ENCODE measurements around the gene SMIM45.
A peak's percentile ranks its signal among the peaks of the same experiment; 100 is the strongest.

SMIM45 gene

DNA sequence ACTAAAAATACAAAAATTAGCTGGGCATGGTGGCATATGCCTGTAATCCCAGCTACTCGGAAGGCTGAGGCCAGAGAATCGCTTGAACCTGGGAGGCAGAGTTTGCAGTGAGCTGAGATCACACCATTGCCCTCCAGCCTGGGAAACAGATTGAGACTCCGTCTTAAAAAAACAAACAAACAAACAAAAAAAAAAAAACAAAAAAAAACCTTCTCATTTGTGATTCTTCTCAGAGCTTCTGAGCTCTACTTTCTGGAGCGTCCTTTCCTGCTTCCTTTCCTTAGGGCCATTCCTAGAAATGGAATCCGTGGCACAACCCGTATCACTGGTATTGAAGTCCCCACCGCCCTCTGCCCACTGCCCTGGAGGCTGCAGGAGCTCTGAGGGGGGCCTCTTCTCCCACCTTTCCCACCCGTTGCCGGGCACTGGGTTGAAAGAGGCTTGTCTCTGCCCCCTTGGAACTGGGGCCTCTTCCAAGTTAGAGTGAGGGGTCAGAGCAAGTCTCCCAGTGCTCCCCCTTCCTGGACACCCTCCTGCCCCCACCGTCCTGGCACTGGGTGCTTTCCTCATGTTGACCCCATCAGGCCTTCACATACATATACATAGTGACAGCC lies 35.1 kb upstream of the SMIM45 start:
- H3K9me3 ChIP-seq (ENCODE audit: control insufficient read depth in 1 of 2, low read length in 2 of 2), result no peaks in the 10 kb centered on the region
- H3K9ac ChIP-seq (ENCODE audit: low read depth in 1 of 2, low read length in 2 of 2), result no peak overlapping the region
- H3K27me3 ChIP-seq (ENCODE audit: control insufficient read depth in 1 of 2, insufficient read depth in 2 of 2, low read length in 2 of 2), result peaks cover 42 to 50% of the 10 kb centered on the region in 2 donors
- no peaks in the 10 kb centered on the region for H3K36me3 ChIP-seq (ENCODE audit: control insufficient read depth in 1 of 2, insufficient read depth in 2 of 2, low read length in 2 of 2)
- H3K4me3 ChIP-seq (ENCODE audit: low read depth in 1 of 2, low read length in 2 of 2), result no peak overlapping the region
- H3K4me1 ChIP-seq (ENCODE audit: control insufficient read depth in 1 of 2, insufficient read depth in 2 of 2, low read length in 2 of 2), result peaks cover 21 to 22% of the 10 kb centered on the region in 2 donors
- no peak overlapping the region for H3K27ac ChIP-seq (ENCODE audit: low read depth, low read length)

GRCh38 chr22:41917375-41917902 lies 34.5 kb upstream of the SMIM45 start:
- no peak overlapping the region for H3K27ac ChIP-seq (ENCODE audit: low read depth, low read length)
- no peak overlapping the region for H3K9ac ChIP-seq (ENCODE audit: low read depth in 1 of 2, low read length in 2 of 2)
- H3K27me3 ChIP-seq (ENCODE audit: control insufficient read depth in 1 of 2, insufficient read depth in 2 of 2, low read length in 2 of 2), result peaks cover 36 to 44% of the 10 kb centered on the region in 2 donors
- no peak overlapping the region for H3K4me3 ChIP-seq (ENCODE audit: low read depth in 1 of 2, low read length in 2 of 2)
- H3K9me3 ChIP-seq (ENCODE audit: control insufficient read depth in 1 of 2, low read length in 2 of 2), result no peaks in the 10 kb centered on the region
- no peaks in the 10 kb centered on the region for H3K36me3 ChIP-seq (ENCODE audit: control insufficient read depth in 1 of 2, insufficient read depth in 2 of 2, low read length in 2 of 2)
- H3K4me1 ChIP-seq (ENCODE audit: control insufficient read depth in 1 of 2, insufficient read depth in 2 of 2, low read length in 2 of 2), result peaks cover 21 to 22% of the 10 kb centered on the region in 2 donors

GRCh38 chr22:41917903-41918791 lies 33.8 kb upstream of the SMIM45 start:
- Histone ChIP-seq H3K4me3 (ENCODE audit: low read depth in 1 of 2, low read length in 2 of 2) (peak overlapping the region in 1 of 2 donors; percentile 0), H3K36me3 (ENCODE audit: control insufficient read depth in 1 of 2, insufficient read depth in 2 of 2, low read length in 2 of 2) (no peaks in the 10 kb centered on the region), H3K27me3 (ENCODE audit: control insufficient read depth in 1 of 2, insufficient read depth in 2 of 2, low read length in 2 of 2) (peaks cover 29 to 37% of the 10 kb centered on the region in 2 donors), H3K4me1 (ENCODE audit: control insufficient read depth in 1 of 2, insufficient read depth in 2 of 2, low read length in 2 of 2) (peaks cover 21 to 22% of the 10 kb centered on the region in 2 donors), H3K9ac (ENCODE audit: low read depth in 1 of 2, low read length in 2 of 2) (no peak overlapping the region), H3K27ac (ENCODE audit: low read depth, low read length) (no peak overlapping the region), H3K9me3 (ENCODE audit: control insufficient read depth in 1 of 2, low read length in 2 of 2) (no peaks in the 10 kb centered on the region)

- H3K36me3 ChIP-seq (ENCODE audit: control insufficient read depth in 1 of 2, insufficient read depth in 2 of 2, low read length in 2 of 2), result no peaks in the 10 kb centered on the region
- peak overlapping the region; percentile 25 to 43 for H3K9ac ChIP-seq (ENCODE audit: low read depth in 1 of 2, low read length in 2 of 2)
- peaks cover 25 to 29% of the 10 kb centered on the region in 2 donors for H3K27me3 ChIP-seq (ENCODE audit: control insufficient read depth in 1 of 2, insufficient read depth in 2 of 2, low read length in 2 of 2)
- H3K4me3 ChIP-seq (ENCODE audit: low read depth in 1 of 2, low read length in 2 of 2), result peak overlapping the region; percentile 58 to 70
- no peaks in the 10 kb centered on the region for H3K9me3 ChIP-seq (ENCODE audit: control insufficient read depth in 1 of 2, low read length in 2 of 2)
- no peak overlapping the region for H3K27ac ChIP-seq (ENCODE audit: low read depth, low read length)
- H3K4me1 ChIP-seq (ENCODE audit: control insufficient read depth in 1 of 2, insufficient read depth in 2 of 2, low read length in 2 of 2), result peaks cover 21 to 22% of the 10 kb centered on the region in 2 donors
Observed at GRCh38 chr22:41919357-41920224, 32.4 kb upstream of the SMIM45 start.

- H3K27ac ChIP-seq (ENCODE audit: low read depth, low read length), result no peak overlapping the region
- peaks cover 25 to 30% of the 10 kb centered on the region in 2 donors for H3K27me3 ChIP-seq (ENCODE audit: control insufficient read depth in 1 of 2, insufficient read depth in 2 of 2, low read length in 2 of 2)
- peak overlapping the region in 1 of 2 donors; percentile 58 for H3K4me3 ChIP-seq (ENCODE audit: low read depth in 1 of 2, low read length in 2 of 2)
- H3K9me3 ChIP-seq (ENCODE audit: control insufficient read depth in 1 of 2, low read length in 2 of 2), result no peaks in the 10 kb centered on the region
- H3K9ac ChIP-seq (ENCODE audit: low read depth in 1 of 2, low read length in 2 of 2), result peak overlapping the region in 1 of 2 donors; percentile 10
- H3K4me1 ChIP-seq (ENCODE audit: control insufficient read depth in 1 of 2, insufficient read depth in 2 of 2, low read length in 2 of 2), result peaks cover 17 to 18% of the 10 kb centered on the region in 2 donors
- H3K36me3 ChIP-seq (ENCODE audit: control insufficient read depth in 1 of 2, insufficient read depth in 2 of 2, low read length in 2 of 2), result no peaks in the 10 kb centered on the region
Observed at GRCh38 chr22:41920271-41920976, 31.5 kb upstream of the SMIM45 start.

GRCh38 chr22:41922328-41922727 lies 29.6 kb upstream of the SMIM45 start:
- H3K4me3 ChIP-seq (ENCODE audit: low read depth in 1 of 2, low read length in 2 of 2), result no peak overlapping the region
- no peak overlapping the region for H3K9ac ChIP-seq (ENCODE audit: low read depth in 1 of 2, low read length in 2 of 2)
- H3K9me3 ChIP-seq (ENCODE audit: control insufficient read depth in 1 of 2, low read length in 2 of 2), result no peaks in the 10 kb centered on the region
- H3K4me1 ChIP-seq (ENCODE audit: control insufficient read depth in 1 of 2, insufficient read depth in 2 of 2, low read length in 2 of 2), result peaks cover 16 to 22% of the 10 kb centered on the region in 2 donors
- no peak overlapping the region for H3K27ac ChIP-seq (ENCODE audit: low read depth, low read length)
- H3K27me3 ChIP-seq (ENCODE audit: control insufficient read depth in 1 of 2, insufficient read depth in 2 of 2, low read length in 2 of 2), result peaks cover 18 to 19% of the 10 kb centered on the region in 2 donors
- no peaks in the 10 kb centered on the region for H3K36me3 ChIP-seq (ENCODE audit: control insufficient read depth in 1 of 2, insufficient read depth in 2 of 2, low read length in 2 of 2)

DNA sequence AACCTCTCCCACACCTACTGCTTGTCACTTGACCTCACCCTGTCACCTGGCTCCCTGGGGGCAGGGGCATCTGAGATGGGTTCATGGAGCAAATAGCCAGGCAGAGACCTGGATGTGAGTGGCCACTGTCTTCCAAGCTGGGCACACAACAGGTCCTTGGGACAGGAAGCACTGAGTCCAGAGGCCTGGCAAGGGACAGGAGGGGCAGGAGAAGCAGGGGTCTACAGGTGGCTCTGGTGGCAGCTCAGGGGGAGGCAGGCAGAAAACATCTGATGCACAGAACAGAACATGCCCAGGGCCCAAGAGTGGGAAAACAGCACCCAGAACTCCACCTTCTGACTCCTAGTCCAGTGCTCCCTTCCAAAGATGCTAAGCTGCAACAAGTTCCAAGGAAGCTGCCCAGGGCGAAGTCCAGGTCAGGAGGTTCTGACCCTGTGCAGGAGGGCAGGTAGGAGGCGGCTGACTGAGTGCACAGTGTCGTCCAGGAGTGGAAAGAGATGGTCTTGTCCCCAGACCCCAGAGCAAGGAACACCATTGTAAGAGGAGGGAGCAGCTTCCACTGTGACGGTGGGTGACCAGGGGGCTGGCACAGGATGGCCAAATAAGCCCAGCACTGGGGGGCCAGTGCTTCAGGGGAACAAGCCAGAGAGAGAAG lies 28.9 kb upstream of the SMIM45 start:
- peaks cover 11% of the 10 kb centered on the region in 2 donors for H3K27me3 ChIP-seq (ENCODE audit: control insufficient read depth in 1 of 2, insufficient read depth in 2 of 2, low read length in 2 of 2)
- H3K36me3 ChIP-seq (ENCODE audit: control insufficient read depth in 1 of 2, insufficient read depth in 2 of 2, low read length in 2 of 2), result no peaks in the 10 kb centered on the region
- H3K27ac ChIP-seq (ENCODE audit: low read depth, low read length), result no peak overlapping the region
- H3K9ac ChIP-seq (ENCODE audit: low read depth in 1 of 2, low read length in 2 of 2), result no peak overlapping the region
- H3K4me3 ChIP-seq (ENCODE audit: low read depth in 1 of 2, low read length in 2 of 2), result no peak overlapping the region
- no peaks in the 10 kb centered on the region for H3K9me3 ChIP-seq (ENCODE audit: control insufficient read depth in 1 of 2, low read length in 2 of 2)
- H3K4me1 ChIP-seq (ENCODE audit: control insufficient read depth in 1 of 2, insufficient read depth in 2 of 2, low read length in 2 of 2), result peaks cover 13 to 16% of the 10 kb centered on the region in 2 donors

DNA sequence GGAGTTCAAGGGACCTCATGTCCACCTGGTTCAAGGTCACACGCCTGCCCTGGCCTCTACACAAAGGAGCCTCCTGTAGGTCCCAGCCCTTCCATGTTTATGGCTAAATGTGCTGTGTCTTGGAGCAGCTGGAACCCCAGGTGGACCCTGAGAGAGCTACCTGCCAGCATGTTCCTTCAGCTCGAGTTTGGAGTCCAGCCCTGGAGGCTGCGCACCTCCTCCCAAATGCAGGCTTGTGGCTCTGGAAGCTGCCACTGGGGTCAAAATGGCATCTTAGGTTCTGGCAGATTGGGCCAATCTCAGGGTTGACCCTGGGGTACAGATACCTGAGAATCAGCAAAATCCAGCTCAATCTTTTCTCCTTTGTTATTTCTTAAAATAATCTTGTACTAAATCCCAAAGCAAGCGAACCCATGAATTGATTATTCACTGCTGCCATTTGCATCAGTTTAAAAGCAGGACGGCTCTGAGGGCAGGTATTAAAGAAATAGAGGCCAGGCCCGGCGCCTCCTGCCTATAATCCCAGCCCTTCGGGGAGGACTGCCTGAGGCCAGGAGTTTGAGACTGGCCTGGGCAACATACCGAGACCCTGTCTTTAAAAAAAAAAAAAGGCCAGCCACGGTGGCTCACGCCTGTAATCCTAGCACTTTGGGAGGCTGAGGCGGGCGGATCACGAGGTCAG lies 28.2 kb upstream of the SMIM45 start:
- Histone ChIP-seq H3K4me3 (ENCODE audit: low read depth in 1 of 2, low read length in 2 of 2) (no peak overlapping the region), H3K4me1 (ENCODE audit: control insufficient read depth in 1 of 2, insufficient read depth in 2 of 2, low read length in 2 of 2) (peaks cover 10 to 14% of the 10 kb centered on the region in 2 donors), H3K27me3 (ENCODE audit: control insufficient read depth in 1 of 2, insufficient read depth in 2 of 2, low read length in 2 of 2) (peaks cover 9 to 10% of the 10 kb centered on the region in 2 donors), H3K27ac (ENCODE audit: low read depth, low read length) (no peak overlapping the region), H3K36me3 (ENCODE audit: control insufficient read depth in 1 of 2, insufficient read depth in 2 of 2, low read length in 2 of 2) (no peaks in the 10 kb centered on the region), H3K9ac (ENCODE audit: low read depth in 1 of 2, low read length in 2 of 2) (no peak overlapping the region), H3K9me3 (ENCODE audit: control insufficient read depth in 1 of 2, low read length in 2 of 2) (no peaks in the 10 kb centered on the region)

All from duodenal mucosa (tissue), 2 donors.